CD4-positive, CD25-positive, alpha-beta regulatory T cell (primary cell): ENCODE data around the gene SPTAN1. TPM values are rescaled to one million over a fixed set of nuclear protein-coding genes. Genes with fewer than 3 reads are reported as not detected.
"Not testable (repeated sequence)": the region's sequence is repeated elsewhere in the genome, so short reads cannot be mapped to it uniquely, and the experiment has no call there.

ENCODE experiments used
- ATAC-seq, 2 donors: fragments of 150-1000 bp; cut with Tn5 transposase; one replicate each; pipeline ENCODE4 v1.10.0; 2021; ENCODE audit warnings: low read depth in 2 of 2, moderate number of reproducible peaks in 2 of 2, moderate library complexity in 1 of 2
- DNase-seq, 3 donors: peaks; one replicate each; pipeline versions ENCODE4 v3.0.0 to v3.0.0-alpha.2; 2012 to 2022; ENCODE audit warnings: mixed read lengths in 1 of 3
- H3K27ac ChIP-seq: one replicate; pipeline ENCODE4 v1.7.0; 2013; ENCODE audit warnings: mild to moderate bottlenecking, low read length; ENCODE audit not compliant: insufficient read depth, poor library complexity, severe bottlenecking
- H3K27me3 ChIP-seq: one replicate; pipeline ENCODE4 v1.7.0; 2013; ENCODE audit warnings: low read length; ENCODE audit not compliant: control insufficient read depth, insufficient read depth
- H3K36me3 ChIP-seq: one replicate; pipeline ENCODE4 v1.7.0; 2013; ENCODE audit warnings: mild to moderate bottlenecking, low read length, moderate library complexity; ENCODE audit not compliant: control insufficient read depth, insufficient read depth
- H3K4me1 ChIP-seq: 2 replicates; pipeline ENCODE4 v1.7.0; 2013; ENCODE audit warnings: mild to moderate bottlenecking, low read length; ENCODE audit not compliant: insufficient read depth, control insufficient read depth, poor library complexity, severe bottlenecking
- H3K4me3 ChIP-seq: one replicate; pipeline ENCODE4 v1.7.0; 2013; ENCODE audit warnings: low read depth, mild to moderate bottlenecking, low read length, moderate library complexity
- H3K9me3 ChIP-seq, 2 experiments: 1 replicate in 1 of 2; 2 replicates in 1 of 2; pipeline ENCODE4 v1.7.0; 2013; ENCODE audit warnings: low read length in 2 of 2, mild to moderate bottlenecking in 1 of 2, moderate library complexity in 1 of 2; ENCODE audit not compliant: control insufficient read depth in 2 of 2
- H3K27ac Mint-ChIP-seq, 3 donors: one replicate each; pipeline ENCODE4 v1.8.0; 2020 to 2022; ENCODE audit warnings: mild to moderate bottlenecking in 3 of 3, mixed read lengths in 3 of 3, moderate library complexity in 2 of 3
- H3K27me3 Mint-ChIP-seq: one replicate; pipeline ENCODE4 v1.8.0; 2022; ENCODE audit warnings: mild to moderate bottlenecking, mixed read lengths
- H3K36me3 Mint-ChIP-seq: one replicate; pipeline ENCODE4 v1.8.0; 2020; ENCODE audit warnings: mixed read lengths
- H3K4me1 Mint-ChIP-seq, 4 donors: one replicate each; pipeline ENCODE4 v1.8.0; 2020 to 2022; ENCODE audit warnings: mixed read lengths in 4 of 4, mild to moderate bottlenecking in 1 of 4
- H3K4me3 Mint-ChIP-seq, 4 donors: one replicate each; pipeline ENCODE4 v1.8.0; 2020 to 2022; ENCODE audit warnings: mild to moderate bottlenecking in 4 of 4, mixed read lengths in 4 of 4, moderate library complexity in 3 of 4
- H3K9me3 Mint-ChIP-seq, 7 donors: one replicate each; pipeline ENCODE4 v1.8.0; 2020 to 2022; ENCODE audit warnings: mixed read lengths in 7 of 7, mild to moderate bottlenecking in 3 of 7, moderate library complexity in 2 of 7
- polyA plus RNA-seq, 4 donors: library from polyadenylated mRNA; unstranded; fragments of 300-500 nt; fragmentation: Illumina TruSeq; gene quantifications; one replicate each; pipeline ENCODE4 v1.2.3, GENCODE V29; 2021
- total RNA-seq: library from RNA; stranded (reverse); gene quantifications from one replicate; pipeline ENCODE4 v1.2.3, GENCODE V29; 2022

Gene SPTAN1
- total and polyA plus RNA-seq, 5 donors from 2014 or later, result 79.8 to 769 (median 84.6) TPM

DNA sequence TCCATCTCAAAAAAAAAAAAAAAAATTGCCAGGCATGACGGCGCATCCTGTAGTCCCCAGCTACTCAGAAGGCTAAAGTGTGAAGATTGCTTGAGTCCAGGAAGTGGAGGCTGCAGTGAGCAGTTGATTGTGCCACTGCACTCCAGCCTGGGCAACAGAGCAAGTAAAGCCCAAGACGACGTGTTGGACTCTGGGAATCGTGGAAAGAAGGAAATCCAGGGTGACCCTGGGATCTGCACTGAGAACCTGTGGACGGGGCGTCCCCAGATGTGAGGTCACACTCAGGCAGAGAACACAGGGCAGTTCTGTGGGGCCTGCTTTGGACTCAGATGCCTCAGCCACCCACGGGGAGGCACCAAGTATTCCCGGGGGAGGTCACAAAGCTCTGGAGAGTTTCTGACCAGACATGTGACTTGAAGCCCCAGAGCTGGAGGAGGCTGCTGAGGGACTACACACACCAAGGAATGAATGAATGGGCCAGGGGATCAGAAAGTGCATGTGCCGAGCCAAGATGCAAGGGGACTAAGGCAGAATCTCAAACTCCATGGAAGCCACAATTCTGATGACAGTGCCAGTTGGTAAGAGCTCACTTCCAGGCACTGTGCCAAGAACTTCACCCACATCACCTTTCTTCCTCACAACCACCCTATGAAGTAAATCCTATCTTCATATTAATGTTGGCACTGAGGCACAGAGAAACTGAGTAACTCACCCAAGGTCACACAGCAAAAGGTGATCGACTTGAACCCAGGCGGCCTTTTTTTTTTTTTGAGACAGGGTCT lies 91.3 kb downstream of the SPTAN1 start:
- H3K4me1 Mint-ChIP-seq, result no peaks in the 10 kb centered on the region
- DNase-seq (no peak), ATAC-seq (no peak)
- H3K4me3 Mint-ChIP-seq, result no peak overlapping the region
- H3K27ac Mint-ChIP-seq, result no peak overlapping the region
- Histone ChIP-seq H3K9me3 (no peaks in the 10 kb centered on the region), H3K4me1 (no peaks in the 10 kb centered on the region), H3K36me3 (no peaks in the 10 kb centered on the region), H3K27me3 (no peaks in the 10 kb centered on the region), H3K4me3 (no peak overlapping the region), H3K27ac (no peak overlapping the region)
- no peaks in the 10 kb centered on the region for H3K36me3 Mint-ChIP-seq
- H3K27me3 Mint-ChIP-seq, result no peaks in the 10 kb centered on the region
- H3K9me3 Mint-ChIP-seq, result no peaks in the 10 kb centered on the region

DNA sequence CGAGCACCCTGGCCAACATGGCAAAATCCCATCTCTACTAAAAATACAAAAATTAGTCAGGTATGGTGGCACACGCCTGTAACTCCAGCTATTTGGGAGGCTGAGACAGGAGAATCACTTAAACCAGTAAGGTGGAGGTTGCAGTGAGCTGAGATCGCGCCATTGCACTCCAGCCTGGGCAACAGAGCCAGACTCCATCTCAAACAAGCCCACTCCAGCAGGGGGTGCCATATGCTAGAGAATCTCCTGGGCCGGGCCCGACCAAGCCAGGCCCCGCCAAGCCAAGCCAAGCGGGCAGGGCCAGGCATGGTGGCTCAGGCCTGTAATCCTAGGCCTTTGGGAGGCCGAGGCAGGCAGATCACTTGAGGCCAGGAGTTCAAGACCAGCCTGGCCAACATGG lies 95.8 kb downstream of the SPTAN1 start:
- peak overlapping the region in 2 of 4 donors; percentile 29 to 47 for H3K4me3 Mint-ChIP-seq
- not testable (repeated sequence) for H3K27me3 ChIP-seq, H3K36me3 Mint-ChIP-seq, H3K4me1 ChIP-seq, H3K27me3 Mint-ChIP-seq, H3K36me3 ChIP-seq, H3K27ac Mint-ChIP-seq, H3K9me3 ChIP-seq, H3K27ac ChIP-seq, H3K4me1 Mint-ChIP-seq, H3K9me3 Mint-ChIP-seq, H3K4me3 ChIP-seq
- ATAC-seq (peak; percentile 83 to 87), DNase-seq (peak; percentile 49 to 72 (median 64))

DNA sequence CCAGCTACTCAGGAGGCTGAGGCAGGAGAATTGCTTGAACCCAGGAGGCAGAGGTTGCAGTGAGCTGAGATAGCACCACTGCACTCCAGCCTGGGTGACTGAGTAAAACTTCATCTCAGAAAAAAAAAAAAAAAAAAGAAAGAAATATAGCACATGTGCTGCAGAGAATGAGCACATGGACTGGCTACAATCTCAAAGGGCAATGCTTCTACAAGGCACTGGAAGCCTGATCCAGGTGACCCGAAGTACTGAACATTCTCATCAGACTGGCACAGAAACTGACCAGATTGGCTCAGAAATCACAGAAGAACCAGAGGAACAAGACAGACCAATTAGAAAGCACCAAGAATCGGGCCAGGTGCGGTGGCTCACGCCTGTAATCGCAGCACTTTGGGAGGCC lies 99.4 kb downstream of the SPTAN1 start:
- DNase-seq (no peak), ATAC-seq (no peak)
- H3K36me3 Mint-ChIP-seq, result no peaks in the 10 kb centered on the region
- peaks cover 5% of the 10 kb centered on the region for H3K4me1 ChIP-seq
- H3K4me1 Mint-ChIP-seq, result peaks cover 0 to 3% (median 1%) of the 10 kb centered on the region in 4 donors
- no peak overlapping the region for H3K27ac Mint-ChIP-seq
- no peak overlapping the region for H3K4me3 ChIP-seq
- H3K36me3 ChIP-seq, result no peaks in the 10 kb centered on the region
- no peak overlapping the region for H3K4me3 Mint-ChIP-seq
- H3K9me3 Mint-ChIP-seq, result no peaks in the 10 kb centered on the region
- H3K9me3 ChIP-seq, result no peaks in the 10 kb centered on the region
- H3K27me3 Mint-ChIP-seq, result no peaks in the 10 kb centered on the region
- no peaks in the 10 kb centered on the region for H3K27me3 ChIP-seq
- H3K27ac ChIP-seq, result no peak overlapping the region

DNA sequence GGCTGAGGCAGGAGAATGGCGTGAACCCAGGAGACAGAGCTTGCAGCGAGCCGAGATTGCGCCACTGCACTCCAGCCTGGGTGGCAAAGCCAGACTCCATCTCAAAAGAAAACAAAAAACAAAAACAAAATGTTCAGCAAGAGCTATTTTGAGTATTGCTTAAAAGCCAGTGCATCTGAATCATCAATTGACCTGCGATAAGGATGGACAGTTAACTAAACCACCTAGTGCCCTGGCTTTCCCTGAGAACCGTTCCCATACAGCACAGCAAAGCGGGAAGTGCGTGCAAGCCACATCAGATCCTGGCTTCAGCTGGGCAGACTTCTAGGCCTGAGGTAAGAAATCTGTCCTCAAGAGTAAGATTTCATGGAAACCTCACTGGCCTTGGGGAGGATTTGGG lies 101.5 kb downstream of the SPTAN1 start:
- H3K27ac ChIP-seq, result no peak overlapping the region
- DNase-seq (no peak), ATAC-seq (no peak)
- no peak overlapping the region for H3K27ac Mint-ChIP-seq
- H3K9me3 ChIP-seq, result no peaks in the 10 kb centered on the region
- H3K4me3 Mint-ChIP-seq, result peak overlapping the region in 2 of 4 donors; percentile 4 to 40
- no peaks in the 10 kb centered on the region for H3K36me3 ChIP-seq
- no peaks in the 10 kb centered on the region for H3K27me3 ChIP-seq
- H3K4me1 ChIP-seq, result peaks cover 5% of the 10 kb centered on the region
- no peaks in the 10 kb centered on the region for H3K36me3 Mint-ChIP-seq
- H3K27me3 Mint-ChIP-seq, result no peaks in the 10 kb centered on the region
- H3K4me1 Mint-ChIP-seq, result peaks cover 3 to 9% (median 7%) of the 10 kb centered on the region in 4 donors
- no peak overlapping the region for H3K4me3 ChIP-seq
- no peaks in the 10 kb centered on the region for H3K9me3 Mint-ChIP-seq

DNA sequence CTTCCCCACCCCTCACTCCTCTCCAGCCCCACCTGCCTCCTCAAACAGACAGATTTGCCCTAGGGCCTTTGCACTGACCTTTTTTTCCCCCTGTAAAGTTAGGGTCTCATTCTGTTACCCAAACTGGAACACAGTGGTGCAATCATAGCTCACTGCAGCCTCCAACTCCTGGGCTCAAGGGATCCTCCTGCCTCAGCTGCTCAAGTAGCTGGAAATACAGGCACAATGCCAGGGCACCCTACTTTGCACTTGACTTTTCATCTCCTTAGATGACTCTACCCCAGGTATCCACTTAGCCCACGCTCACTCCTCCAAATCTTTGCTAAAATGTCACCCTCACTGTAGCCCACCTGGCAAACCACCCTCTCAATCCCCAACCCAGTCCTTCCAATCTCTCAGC lies 102.1 kb downstream of the SPTAN1 start:
- H3K9me3 Mint-ChIP-seq, result no peaks in the 10 kb centered on the region
- ATAC-seq (no peak), DNase-seq (no peak)
- Histone ChIP-seq H3K36me3 (no peaks in the 10 kb centered on the region), H3K27me3 (no peaks in the 10 kb centered on the region), H3K9me3 (no peaks in the 10 kb centered on the region), H3K4me3 (no peak overlapping the region), H3K27ac (no peak overlapping the region), H3K4me1 (peaks cover 5% of the 10 kb centered on the region)
- H3K4me3 Mint-ChIP-seq, result peak overlapping the region; percentile 40 to 89 (median 64)
- H3K4me1 Mint-ChIP-seq, result peaks cover 3 to 9% (median 7%) of the 10 kb centered on the region in 4 donors
- H3K27me3 Mint-ChIP-seq, result no peaks in the 10 kb centered on the region
- peak overlapping the region in 1 of 3 donors; percentile 74 for H3K27ac Mint-ChIP-seq
- H3K36me3 Mint-ChIP-seq, result no peaks in the 10 kb centered on the region

DNA sequence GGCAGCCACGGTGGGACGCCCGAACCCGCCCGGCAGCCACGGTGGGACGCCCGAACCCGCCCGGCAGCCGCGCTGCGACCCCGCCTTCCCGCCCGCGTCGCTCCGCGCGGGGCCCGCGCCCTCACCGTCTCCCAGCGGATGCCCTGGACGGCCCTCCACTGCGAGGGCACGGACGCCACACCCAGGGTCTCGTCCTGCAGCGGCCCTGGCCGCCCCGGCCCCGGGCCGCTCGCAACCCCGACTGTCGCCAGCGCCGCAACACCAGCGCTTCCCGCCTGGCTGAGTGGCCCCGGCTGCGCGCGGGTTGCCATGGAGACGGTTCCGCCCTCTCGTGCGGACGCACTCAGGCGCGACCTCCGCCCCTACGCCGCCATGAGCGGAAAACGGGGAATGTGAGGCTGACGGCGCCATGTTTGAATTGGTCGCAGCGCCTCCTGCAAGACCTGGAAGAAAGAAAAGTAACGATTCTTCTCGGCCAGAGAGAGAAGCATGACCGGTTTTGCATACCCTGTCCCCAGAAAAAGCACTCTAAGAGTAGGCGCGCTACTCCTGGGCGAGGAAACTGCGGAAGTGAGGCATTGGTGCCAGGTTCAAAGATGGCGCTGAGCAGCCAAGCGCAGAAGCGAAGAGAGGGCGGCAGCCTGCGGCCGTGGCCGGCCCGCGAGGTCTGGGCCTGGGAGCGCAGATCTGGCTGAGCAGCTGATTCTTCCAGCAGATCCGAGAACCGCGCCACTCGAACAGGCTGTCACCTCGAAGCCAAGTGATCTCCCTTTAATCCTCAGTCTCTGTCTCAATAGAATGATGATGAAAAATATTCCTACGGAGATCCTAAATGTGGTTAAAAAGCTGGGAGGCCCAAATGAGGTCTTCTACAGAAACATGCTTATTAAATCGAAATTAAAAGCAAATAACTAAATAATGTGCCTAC lies 104.3 kb downstream of the SPTAN1 start, which contains the start of gene DYNC2I2:
Gene DYNC2I2 (minus strand): TSS at position 432 of the 928 bp plus-strand sequence. CDS start 121 bp downstream, at position 311.
- H3K4me1 Mint-ChIP-seq, result peaks cover 3 to 9% (median 7%) of the 10 kb centered on the region in 4 donors
- peak within 1 kb of the TSS; percentile 85 to 94 (median 93) for H3K4me3 Mint-ChIP-seq
- H3K9me3 Mint-ChIP-seq, result no peaks in the 10 kb centered on the region
- peak within 1 kb of the TSS; percentile 93 for H3K27ac ChIP-seq
- no peaks in the 10 kb centered on the region for H3K36me3 ChIP-seq
- peak; percentile 97 to 98 for ATAC-seq
- no peaks in the 10 kb centered on the region for H3K36me3 Mint-ChIP-seq
- no peaks in the 10 kb centered on the region for H3K27me3 Mint-ChIP-seq
- H3K4me3 ChIP-seq, result peak within 1 kb of the TSS; percentile 92
- H3K9me3 ChIP-seq, result no peaks in the 10 kb centered on the region
- no peaks in the 10 kb centered on the region for H3K27me3 ChIP-seq
- H3K4me1 ChIP-seq, result peaks cover 5% of the 10 kb centered on the region
- H3K27ac Mint-ChIP-seq, result peak within 1 kb of the TSS; percentile 98 to 100 (median 99)
- DNase-seq, result peak; percentile 94 to 96 (median 96)

DNA sequence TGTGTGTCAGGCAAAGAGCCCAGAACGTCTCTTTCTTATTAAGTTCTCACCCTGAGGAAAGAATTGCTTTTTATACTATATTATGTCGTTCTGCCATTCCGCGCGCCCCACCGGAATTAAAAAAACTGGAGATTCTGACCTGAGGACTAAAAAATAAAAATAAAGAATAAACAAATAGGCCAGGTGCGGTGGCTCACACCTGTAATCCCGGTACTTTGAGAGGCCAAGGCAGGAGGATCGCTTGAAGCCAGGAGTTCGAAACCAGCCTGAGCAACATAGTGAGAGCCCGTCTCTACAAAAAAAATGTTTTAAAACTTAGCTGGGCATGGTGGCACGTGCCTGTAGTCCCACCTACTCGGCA lies 104.9 kb downstream of the SPTAN1 start:
- Histone ChIP-seq H3K27ac (peak overlapping the region; percentile 93), H3K9me3 (no peaks in the 10 kb centered on the region), H3K36me3 (no peaks in the 10 kb centered on the region), H3K4me3 (peak overlapping the region; percentile 92), H3K27me3 (no peaks in the 10 kb centered on the region), H3K4me1 (peaks cover 5% of the 10 kb centered on the region)
- ATAC-seq (no peak), DNase-seq (no peak)
- H3K27me3 Mint-ChIP-seq, result no peaks in the 10 kb centered on the region
- H3K4me1 Mint-ChIP-seq, result peaks cover 3 to 9% (median 7%) of the 10 kb centered on the region in 4 donors
- no peaks in the 10 kb centered on the region for H3K36me3 Mint-ChIP-seq
- peak overlapping the region; percentile 98 to 100 (median 99) for H3K27ac Mint-ChIP-seq
- H3K9me3 Mint-ChIP-seq, result no peaks in the 10 kb centered on the region
- peak overlapping the region; percentile 85 to 94 (median 93) for H3K4me3 Mint-ChIP-seq
